HepG2 (cell line): ENCODE results near the gene R3HDM4. TPM values are rescaled to one million over a fixed set of nuclear protein-coding genes. Genes with fewer than 3 reads are reported as not detected.

Experiments
- AKAP8 ChIP-seq: sonication (generic); formaldehyde crosslinking; IDR thresholded peaks from 2 replicates; pipeline ENCODE4 v1.5.1; 2020; ENCODE audit warnings: mild to moderate bottlenecking, missing genetic modification reagents
- ATAD3A ChIP-seq: sonication (generic); formaldehyde crosslinking; IDR thresholded peaks from 2 replicates; pipeline ENCODE4 v1.4.0; 2020; ENCODE audit warnings: missing genetic modification reagents
- GABPA ChIP-seq, 2 experiments: IDR thresholded peaks; 2 replicates each; pipeline ENCODE4 v1.6.1; 2011 to 2016; ENCODE audit warnings: low read depth in 2 of 2, low read length in 1 of 2, missing biosample characterization in 1 of 2, missing genetic modification characterization in 1 of 2
- HMG20B ChIP-seq: conservative IDR thresholded peaks from 2 replicates; pipeline ENCODE4 v1.6.1; 2016; ENCODE audit warnings: missing genetic modification reagents, missing compliant biosample characterization
- MIER3 ChIP-seq: IDR thresholded peaks from 2 replicates; pipeline ENCODE4 v1.6.1; 2016; ENCODE audit warnings: missing compliant biosample characterization, borderline replicate concordance
- MTF2 ChIP-seq: sonication (generic); formaldehyde crosslinking; IDR thresholded peaks from 2 replicates; pipeline ENCODE4 v1.5.0; 2020; ENCODE audit warnings: missing genetic modification reagents, borderline replicate concordance
- POGZ ChIP-seq: sonication (generic); formaldehyde crosslinking; IDR thresholded peaks from 2 replicates; pipeline ENCODE4 v1.4.0; 2020; ENCODE audit warnings: mild to moderate bottlenecking, missing genetic modification reagents
- TCF12 ChIP-seq, 2 experiments: fragments of 450-650 bp in 1 of 2; sonication (generic) in 1 of 2; formaldehyde crosslinking in 1 of 2; IDR thresholded peaks; 2 replicates each; pipeline versions ENCODE4 v1.6.1 to v1.8.0; 2017 to 2022; ENCODE audit warnings: antibody characterized with exemption in 1 of 2, mild to moderate bottlenecking in 1 of 2, missing genetic modification reagents in 1 of 2, moderate library complexity in 1 of 2
- TMF1 ChIP-seq: sonication (generic); formaldehyde crosslinking; IDR thresholded peaks from 2 replicates; pipeline ENCODE4 v1.8.1; 2022; ENCODE audit warnings: low read depth, missing genetic modification reagents
- ZNF709 ChIP-seq: sonication (generic); formaldehyde crosslinking; IDR thresholded peaks from 2 replicates; pipeline ENCODE4 v1.5.0; 2020; ENCODE audit warnings: mild to moderate bottlenecking, missing genetic modification reagents
- ZNF839 ChIP-seq: sonication (generic); formaldehyde crosslinking; IDR thresholded peaks from 2 replicates; pipeline ENCODE4 v1.4.0; 2020; ENCODE audit warnings: missing genetic modification reagents, mild to moderate bottlenecking, borderline replicate concordance
- polyA plus RNA-seq, 8 experiments: library from polyadenylated mRNA; depleted of rRNA in 3 of 8; stranded (reverse) in 7 of 8; unstranded in 1 of 8; fragments of >200 nt; fragmentation: Illumina TruSeq in 4 of 8; extraction: Trizol in 4 of 8; gene quantifications; 2 replicates each; pipeline versions ENCODE4 v1.2.1 to v1.2.3, GENCODE V29; 2011 to 2016; ENCODE audit warnings: low read depth in 4 of 8, missing spikeins in 1 of 8, mixed read lengths in 1 of 8; ENCODE audit not compliant: insufficient read depth in 1 of 8
- total RNA-seq, 5 experiments: library from RNA; depleted of rRNA; stranded (reverse); fragments of >200 nt; fragmentation: Illumina TruSeq; extraction: Trizol; gene quantifications; 2 replicates each; pipeline ENCODE4 v1.2.3, GENCODE V29; 2016; ENCODE audit warnings: low read depth in 1 of 5
- TF ChIP-seq, protein P1 (sequence below): sonication (generic); formaldehyde crosslinking; IDR thresholded peaks from 2 replicates; pipeline ENCODE4; 2020; ENCODE audit warnings: missing genetic modification reagents, mild to moderate bottlenecking, borderline replicate concordance
- TF ChIP-seq, protein P2 (sequence below): sonication (generic); IDR thresholded peaks from 2 replicates; pipeline ENCODE4 v1.6.1; 2016; ENCODE audit warnings: low read depth, borderline replicate concordance
- TF ChIP-seq, protein P3 (sequence below): sonication (generic); formaldehyde crosslinking; IDR thresholded peaks from 2 replicates; pipeline ENCODE4 v1.8.0; 2022; ENCODE audit warnings: mild to moderate bottlenecking, missing genetic modification reagents, moderate library complexity
- TF ChIP-seq, protein P4 (sequence below): sonication (generic); formaldehyde crosslinking; IDR thresholded peaks from 2 replicates; pipeline ENCODE4 v1.4.0; 2020; ENCODE audit warnings: missing genetic modification reagents, borderline replicate concordance
- TF ChIP-seq, protein P5 (sequence below): sonication (generic); formaldehyde crosslinking; IDR thresholded peaks from 2 replicates; pipeline ENCODE4 v1.4.0; 2020; ENCODE audit warnings: missing genetic modification reagents, borderline replicate concordance

Gene R3HDM4
- total and polyA plus RNA-seq, 2 of the 13 experiments (the other 11 are each of a cell fraction or from before 2014, with no cell fraction given): 26.2 to 26.9 TPM

DNA sequence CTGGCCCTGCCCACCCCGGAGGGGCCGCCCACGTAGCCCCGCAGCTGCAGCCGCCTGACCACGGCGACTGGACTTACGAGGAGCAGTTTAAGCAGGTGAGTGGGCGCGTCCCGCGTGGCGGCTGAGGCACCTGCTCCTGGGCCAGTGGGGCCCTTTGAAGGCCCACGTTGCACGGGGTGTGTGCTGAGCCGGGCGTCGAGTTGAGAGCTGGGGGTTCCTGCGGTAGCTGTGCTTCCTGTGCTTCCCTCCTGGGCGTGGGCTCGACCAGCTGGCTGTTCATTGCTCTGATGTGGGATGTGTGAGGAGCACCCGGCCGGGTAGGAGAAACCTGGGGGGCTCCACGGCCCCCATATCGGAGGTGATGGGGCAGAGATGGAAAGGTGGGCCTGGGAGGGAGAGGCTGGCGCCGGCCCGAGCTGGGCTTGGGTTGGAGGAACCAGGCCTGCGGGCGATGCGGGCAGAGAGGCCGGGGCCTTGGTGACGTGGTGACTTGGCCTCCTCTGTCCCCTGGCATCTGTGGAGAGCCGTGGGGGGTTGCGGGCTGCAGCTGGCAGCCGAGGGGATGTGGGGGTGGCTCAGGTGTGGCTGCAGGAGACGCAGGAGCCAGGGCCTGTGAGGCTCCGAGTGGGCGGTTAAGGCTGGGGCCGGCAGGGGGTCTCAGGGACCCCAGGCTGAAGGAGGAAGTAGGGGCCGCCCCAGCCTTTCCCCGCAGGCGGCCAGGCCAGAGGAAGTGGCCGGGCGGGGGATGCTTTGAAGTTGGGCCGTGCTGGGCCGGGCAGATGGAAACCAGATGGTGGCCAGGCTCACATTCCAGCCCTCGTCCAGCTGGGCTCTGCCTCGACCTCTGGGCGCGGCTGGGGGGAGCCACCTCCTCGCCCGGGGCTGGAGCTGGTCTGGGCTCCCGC is 19.9 kb upstream of the R3HDM4 start (continued):
- TF ChIP-seq HMG20B (CRISPR knock-in tag) (no peak), MTF2 (0 out of 2 replicates have a peak, but pooled peaks have one; percentile 18), ZNF709 (CRISPR knock-in tag) (no peak), AKAP8 (CRISPR knock-in tag) (peak; percentile 71; the same call in 1 of the 2 replicates), ZNF839 (no peak), ATAD3A (no peak), MIER3 (CRISPR knock-in tag) (no peak), TCF12 (IDR thresholded peaks at IDR 0.05) (no peak), TCF12 (CRISPR knock-in tag; IDR thresholded peaks at IDR 0.05) (no peak), POGZ (no peak), GABPA (IDR thresholded peaks at IDR 0.05; ENCODE audit: low read depth, low read length) (no peak), GABPA (CRISPR knock-in tag; IDR thresholded peaks at IDR 0.05; ENCODE audit: low read depth) (peak; percentile 16; the same call in 1 of the 2 replicates), TMF1 (CRISPR knock-in tag) (no peak)
- TF ChIP-seq, protein P1, sequence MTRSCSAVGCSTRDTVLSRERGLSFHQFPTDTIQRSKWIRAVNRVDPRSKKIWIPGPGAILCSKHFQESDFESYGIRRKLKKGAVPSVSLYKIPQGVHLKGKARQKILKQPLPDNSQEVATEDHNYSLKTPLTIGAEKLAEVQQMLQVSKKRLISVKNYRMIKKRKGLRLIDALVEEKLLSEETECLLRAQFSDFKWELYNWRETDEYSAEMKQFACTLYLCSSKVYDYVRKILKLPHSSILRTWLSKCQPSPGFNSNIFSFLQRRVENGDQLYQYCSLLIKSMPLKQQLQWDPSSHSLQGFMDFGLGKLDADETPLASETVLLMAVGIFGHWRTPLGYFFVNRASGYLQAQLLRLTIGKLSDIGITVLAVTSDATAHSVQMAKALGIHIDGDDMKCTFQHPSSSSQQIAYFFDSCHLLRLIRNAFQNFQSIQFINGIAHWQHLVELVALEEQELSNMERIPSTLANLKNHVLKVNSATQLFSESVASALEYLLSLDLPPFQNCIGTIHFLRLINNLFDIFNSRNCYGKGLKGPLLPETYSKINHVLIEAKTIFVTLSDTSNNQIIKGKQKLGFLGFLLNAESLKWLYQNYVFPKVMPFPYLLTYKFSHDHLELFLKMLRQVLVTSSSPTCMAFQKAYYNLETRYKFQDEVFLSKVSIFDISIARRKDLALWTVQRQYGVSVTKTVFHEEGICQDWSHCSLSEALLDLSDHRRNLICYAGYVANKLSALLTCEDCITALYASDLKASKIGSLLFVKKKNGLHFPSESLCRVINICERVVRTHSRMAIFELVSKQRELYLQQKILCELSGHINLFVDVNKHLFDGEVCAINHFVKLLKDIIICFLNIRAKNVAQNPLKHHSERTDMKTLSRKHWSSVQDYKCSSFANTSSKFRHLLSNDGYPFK (CRISPR knock-in tag): no peak
- TF ChIP-seq, protein P2, sequence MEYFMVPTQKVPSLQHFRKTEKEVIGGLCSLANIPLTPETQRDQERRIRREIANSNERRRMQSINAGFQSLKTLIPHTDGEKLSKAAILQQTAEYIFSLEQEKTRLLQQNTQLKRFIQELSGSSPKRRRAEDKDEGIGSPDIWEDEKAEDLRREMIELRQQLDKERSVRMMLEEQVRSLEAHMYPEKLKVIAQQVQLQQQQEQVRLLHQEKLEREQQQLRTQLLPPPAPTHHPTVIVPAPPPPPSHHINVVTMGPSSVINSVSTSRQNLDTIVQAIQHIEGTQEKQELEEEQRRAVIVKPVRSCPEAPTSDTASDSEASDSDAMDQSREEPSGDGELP: peak; percentile 94; the same call in 1 of the 2 replicates
- TF ChIP-seq, protein P3, sequence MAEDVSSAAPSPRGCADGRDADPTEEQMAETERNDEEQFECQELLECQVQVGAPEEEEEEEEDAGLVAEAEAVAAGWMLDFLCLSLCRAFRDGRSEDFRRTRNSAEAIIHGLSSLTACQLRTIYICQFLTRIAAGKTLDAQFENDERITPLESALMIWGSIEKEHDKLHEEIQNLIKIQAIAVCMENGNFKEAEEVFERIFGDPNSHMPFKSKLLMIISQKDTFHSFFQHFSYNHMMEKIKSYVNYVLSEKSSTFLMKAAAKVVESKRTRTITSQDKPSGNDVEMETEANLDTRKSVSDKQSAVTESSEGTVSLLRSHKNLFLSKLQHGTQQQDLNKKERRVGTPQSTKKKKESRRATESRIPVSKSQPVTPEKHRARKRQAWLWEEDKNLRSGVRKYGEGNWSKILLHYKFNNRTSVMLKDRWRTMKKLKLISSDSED (CRISPR knock-in tag): no peak
- TF ChIP-seq, protein P4, sequence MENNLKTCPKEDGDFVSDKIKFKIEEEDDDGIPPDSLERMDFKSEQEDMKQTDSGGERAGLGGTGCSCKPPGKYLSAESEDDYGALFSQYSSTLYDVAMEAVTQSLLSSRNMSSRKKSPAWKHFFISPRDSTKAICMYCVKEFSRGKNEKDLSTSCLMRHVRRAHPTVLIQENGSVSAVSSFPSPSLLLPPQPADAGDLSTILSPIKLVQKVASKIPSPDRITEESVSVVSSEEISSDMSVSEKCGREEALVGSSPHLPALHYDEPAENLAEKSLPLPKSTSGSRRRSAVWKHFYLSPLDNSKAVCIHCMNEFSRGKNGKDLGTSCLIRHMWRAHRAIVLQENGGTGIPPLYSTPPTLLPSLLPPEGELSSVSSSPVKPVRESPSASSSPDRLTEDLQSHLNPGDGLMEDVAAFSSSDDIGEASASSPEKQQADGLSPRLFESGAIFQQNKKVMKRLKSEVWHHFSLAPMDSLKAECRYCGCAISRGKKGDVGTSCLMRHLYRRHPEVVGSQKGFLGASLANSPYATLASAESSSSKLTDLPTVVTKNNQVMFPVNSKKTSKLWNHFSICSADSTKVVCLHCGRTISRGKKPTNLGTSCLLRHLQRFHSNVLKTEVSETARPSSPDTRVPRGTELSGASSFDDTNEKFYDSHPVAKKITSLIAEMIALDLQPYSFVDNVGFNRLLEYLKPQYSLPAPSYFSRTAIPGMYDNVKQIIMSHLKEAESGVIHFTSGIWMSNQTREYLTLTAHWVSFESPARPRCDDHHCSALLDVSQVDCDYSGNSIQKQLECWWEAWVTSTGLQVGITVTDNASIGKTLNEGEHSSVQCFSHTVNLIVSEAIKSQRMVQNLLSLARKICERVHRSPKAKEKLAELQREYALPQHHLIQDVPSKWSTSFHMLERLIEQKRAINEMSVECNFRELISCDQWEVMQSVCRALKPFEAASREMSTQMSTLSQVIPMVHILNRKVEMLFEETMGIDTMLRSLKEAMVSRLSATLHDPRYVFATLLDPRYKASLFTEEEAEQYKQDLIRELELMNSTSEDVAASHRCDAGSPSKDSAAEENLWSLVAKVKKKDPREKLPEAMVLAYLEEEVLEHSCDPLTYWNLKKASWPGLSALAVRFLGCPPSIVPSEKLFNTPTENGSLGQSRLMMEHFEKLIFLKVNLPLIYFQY (CRISPR knock-in tag): peak; percentile 23; the same call in 1 of the 2 replicates
- TF ChIP-seq, protein P5, sequence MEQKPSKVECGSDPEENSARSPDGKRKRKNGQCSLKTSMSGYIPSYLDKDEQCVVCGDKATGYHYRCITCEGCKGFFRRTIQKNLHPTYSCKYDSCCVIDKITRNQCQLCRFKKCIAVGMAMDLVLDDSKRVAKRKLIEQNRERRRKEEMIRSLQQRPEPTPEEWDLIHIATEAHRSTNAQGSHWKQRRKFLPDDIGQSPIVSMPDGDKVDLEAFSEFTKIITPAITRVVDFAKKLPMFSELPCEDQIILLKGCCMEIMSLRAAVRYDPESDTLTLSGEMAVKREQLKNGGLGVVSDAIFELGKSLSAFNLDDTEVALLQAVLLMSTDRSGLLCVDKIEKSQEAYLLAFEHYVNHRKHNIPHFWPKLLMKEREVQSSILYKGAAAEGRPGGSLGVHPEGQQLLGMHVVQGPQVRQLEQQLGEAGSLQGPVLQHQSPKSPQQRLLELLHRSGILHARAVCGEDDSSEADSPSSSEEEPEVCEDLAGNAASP (CRISPR knock-in tag): no peak
